Measurements from ENCODE around the gene LARP4B. TPM values are rescaled to one million over a fixed set of nuclear protein-coding genes. Genes with fewer than 3 reads are reported as not detected.

Gene LARP4B
- total RNA-seq, 4 donors from 2014 or later = 17.4 to 76.8 (median 32.2) TPM

- Histone ChIP-seq H3K4me1 (peaks cover 7 to 9% of the 10 kb centered on the region in 2 donors), H3K27me3 (no peaks in the 10 kb centered on the region), H3K4me3 (no peak overlapping the region), H3K27ac (no peak overlapping the region), H3K9me3 (no peaks in the 10 kb centered on the region), H3K36me3 (no peaks in the 10 kb centered on the region)
- intact Hi-C loops (cut with DNase I; ENCODE audit: low total_unique reads) = no loop called here
- no peak for DNase-seq
- TF ChIP-seq CTCF (IDR thresholded peaks at IDR 0.05) (no peak), POLR2A (IDR thresholded peaks at IDR 0.05) (no peak)
Observed at GRCh38 chr10:924524-924859, 7.0 kb downstream of the LARP4B start.

GRCh38 chr10:923844-924523 lies 7.5 kb downstream of the LARP4B start:
- no peaks in the 10 kb centered on the region for H3K27me3 ChIP-seq
- peaks cover 7 to 9% of the 10 kb centered on the region in 2 donors for H3K4me1 ChIP-seq
- intact Hi-C loops (cut with DNase I; ENCODE audit: low total_unique reads) = no loop called here
- H3K36me3 ChIP-seq = no peaks in the 10 kb centered on the region
- H3K27ac ChIP-seq = no peak overlapping the region
- TF ChIP-seq POLR2A (IDR thresholded peaks at IDR 0.05) (no peak), CTCF (IDR thresholded peaks at IDR 0.05) (no peak)
- H3K4me3 ChIP-seq = no peak overlapping the region
- no peaks in the 10 kb centered on the region for H3K9me3 ChIP-seq
- no peak for DNase-seq

DNA sequence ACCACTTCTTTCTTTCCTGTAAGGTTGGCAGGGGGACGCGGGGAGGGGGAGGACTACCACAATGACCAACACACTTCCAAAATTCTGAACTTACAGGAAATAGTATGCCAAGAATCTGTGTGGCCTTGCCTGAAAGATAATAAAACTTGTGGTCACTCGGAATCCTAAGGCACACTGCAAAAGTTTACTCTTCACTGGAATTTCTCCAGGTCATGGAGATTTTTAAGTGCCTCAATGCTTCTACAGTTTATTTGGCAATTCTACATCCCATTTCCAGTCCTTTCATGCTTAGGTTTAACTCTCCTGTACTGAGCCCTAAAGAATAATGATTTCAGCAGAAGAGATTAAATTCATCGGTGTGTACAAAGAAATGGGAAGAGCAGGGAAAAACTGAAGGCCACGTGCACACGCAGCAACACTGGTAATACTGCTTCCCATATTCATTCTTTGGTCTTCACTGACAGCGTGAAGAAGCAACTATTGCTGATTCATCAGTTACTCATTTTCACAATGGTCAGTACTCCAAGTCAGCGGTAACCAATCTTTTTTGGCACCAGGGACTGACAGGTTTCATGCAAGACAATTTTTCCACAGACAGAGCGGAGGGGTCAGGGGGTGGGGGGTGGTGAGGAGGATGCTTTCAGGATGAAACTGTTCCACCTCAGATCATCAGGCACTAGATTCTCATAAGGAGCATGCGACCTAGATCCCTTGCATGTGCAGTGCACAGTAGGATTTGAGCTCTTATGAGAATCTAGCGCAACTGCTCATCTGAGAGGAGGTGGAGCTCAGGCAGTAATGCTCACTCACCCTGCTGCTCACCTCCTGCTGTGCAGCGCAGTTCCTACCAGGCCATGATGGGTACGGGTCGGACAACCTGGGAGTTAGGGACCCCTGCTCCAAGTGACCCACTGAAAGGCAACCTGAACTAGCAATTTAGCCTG lies 9.8 kb downstream of the LARP4B start:
- H3K36me3 ChIP-seq = no peaks in the 10 kb centered on the region
- DNase-seq = no peak
- H3K27me3 ChIP-seq = no peaks in the 10 kb centered on the region
- H3K4me3 ChIP-seq = no peak overlapping the region
- intact Hi-C loops (cut with DNase I; ENCODE audit: low total_unique reads) = no loop called here
- peaks cover 3 to 7% of the 10 kb centered on the region in 2 donors for H3K4me1 ChIP-seq
- no peak overlapping the region for H3K27ac ChIP-seq
- no peaks in the 10 kb centered on the region for H3K9me3 ChIP-seq
- TF ChIP-seq POLR2A (IDR thresholded peaks at IDR 0.05) (no peak), CTCF (IDR thresholded peaks at IDR 0.05) (no peak)

GRCh38 chr10:920450-920849 lies 11.1 kb downstream of the LARP4B start:
- DNase-seq = no peak
- TF ChIP-seq CTCF (IDR thresholded peaks at IDR 0.05) (no peak), POLR2A (IDR thresholded peaks at IDR 0.05) (no peak)
- intact Hi-C loops (cut with DNase I; ENCODE audit: low total_unique reads) = no loop called here
- Histone ChIP-seq H3K27ac (no peak overlapping the region), H3K4me3 (no peak overlapping the region), H3K36me3 (no peaks in the 10 kb centered on the region), H3K9me3 (no peaks in the 10 kb centered on the region), H3K27me3 (no peaks in the 10 kb centered on the region), H3K4me1 (peaks cover 0 to 7% of the 10 kb centered on the region in 2 donors)

DNA sequence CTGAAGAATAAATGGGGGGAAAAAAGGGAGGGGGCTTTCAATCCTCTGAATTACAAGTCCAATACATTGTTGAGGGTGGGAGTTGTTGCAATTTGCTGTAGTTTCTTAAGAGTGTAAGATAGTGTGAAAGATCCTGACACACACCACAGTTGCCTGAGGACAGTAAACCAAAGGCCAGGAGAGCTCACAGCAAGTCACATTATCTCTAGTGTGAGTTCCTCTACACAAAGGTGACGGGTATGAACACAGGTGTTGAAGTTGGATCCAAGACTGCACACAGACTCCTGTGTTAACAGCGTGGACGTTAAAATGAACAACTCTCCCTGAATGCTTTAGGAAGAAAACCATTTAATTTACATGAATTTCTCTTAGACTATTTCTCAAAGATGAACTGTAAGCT lies 12.0 kb downstream of the LARP4B start:
- Histone ChIP-seq H3K27me3 (no peaks in the 10 kb centered on the region), H3K4me3 (no peak overlapping the region), H3K27ac (no peak overlapping the region), H3K9me3 (no peaks in the 10 kb centered on the region), H3K4me1 (no peaks in the 10 kb centered on the region), H3K36me3 (no peaks in the 10 kb centered on the region)
- DNase-seq = no peak
- no peak for TF ChIP-seq POLR2A (IDR thresholded peaks at IDR 0.05)
- no peak for TF ChIP-seq CTCF (IDR thresholded peaks at IDR 0.05)
- intact Hi-C loops (cut with DNase I; ENCODE audit: low total_unique reads) = no loop called here

All from uterus (tissue), 4 donors.